GM19238 (cell line): ENCODE results near the gene CADM4.

Experiments used
- DNase-seq: peaks from one replicate; pipeline ENCODE4 v3.0.0; 2011; ENCODE audit warnings: low spot score; ENCODE audit not compliant: insufficient read length

The CADM4 gene

GRCh38 chr19:43634068-43634467, 5.6 kb downstream of the CADM4 start:
- no peak for DNase-seq

- DNase-seq = no peak
Measured at GRCh38 chr19:43633520-43633919, 6.1 kb downstream of the CADM4 start.

GRCh38 chr19:43631491-43631890, 8.2 kb downstream of the CADM4 start:
- no peak for DNase-seq

- no peak for DNase-seq
Measured at GRCh38 chr19:43628646-43629326, 10.9 kb downstream of the CADM4 start.

- no peak for DNase-seq
Measured at GRCh38 chr19:43626838-43627237, 12.8 kb downstream of the CADM4 start.

GRCh38 chr19:43625918-43626579, 13.6 kb downstream of the CADM4 start:
- no peak for DNase-seq

- peak; percentile 63 for DNase-seq
Measured at GRCh38 chr19:43624933-43625332, 14.7 kb downstream of the CADM4 start.

GRCh38 chr19:43623889-43624670, 15.6 kb downstream of the CADM4 start:
- no peak for DNase-seq

- no peak for DNase-seq
Measured at GRCh38 chr19:43622956-43623355, 16.7 kb downstream of the CADM4 start.

GRCh38 chr19:43622070-43622469, 17.6 kb downstream of the CADM4 start:
- DNase-seq = no peak

GRCh38 chr19:43620061-43621001, 19.3 kb downstream of the CADM4 start:
- no peak for DNase-seq

GRCh38 chr19:43619262-43620060, 20.2 kb downstream of the CADM4 start, which contains the start of gene ZNF428:
Gene ZNF428, minus strand, starts transcription at chr19:43619629. Its CDS starts 5,325 bp downstream, at chr19:43614304.
- peak; percentile 90 for DNase-seq

- DNase-seq = peak; percentile 62
Measured at GRCh38 chr19:43618921-43619261, 20.8 kb downstream of the CADM4 start.

- DNase-seq = no peak
Measured at GRCh38 chr19:43616954-43617353, 22.7 kb downstream of the CADM4 start.

- DNase-seq = no peak
Measured at GRCh38 chr19:43616306-43616705, 23.3 kb downstream of the CADM4 start.

GRCh38 chr19:43612374-43612773, 27.3 kb downstream of the CADM4 start:
- DNase-seq = no peak

GRCh38 chr19:43611788-43612187, 27.9 kb downstream of the CADM4 start, which contains the start of gene SRRM5:
Gene SRRM5, plus strand, starts transcription at chr19:43612088. Its CDS starts 34 bp downstream, at chr19:43612122.
- DNase-seq = no peak

- DNase-seq = no peak
Measured at GRCh38 chr19:43610493-43610892, 29.2 kb downstream of the CADM4 start.

- no peak for DNase-seq
Measured at GRCh38 chr19:43609872-43610271, 29.8 kb downstream of the CADM4 start.
